ENCODE results near the gene HSD17B11.
A peak's percentile ranks its signal among the peaks of the same experiment; 100 is the strongest.
"Not testable (repeated sequence)": the region's sequence is repeated elsewhere in the genome, so short reads cannot be mapped to it uniquely, and the experiment has no call there.

HSD17B11 gene

GRCh38 chr4:87390891-87391575, at the start of gene HSD17B11:
HSD17B11 (minus strand) TSS chr4:87391188; CDS start chr4:87391070, 118 bp downstream.
- peak; percentile 84 for DNase-seq

GRCh38 chr4:87433342-87433741, 42.4 kb upstream of the HSD17B11 start:
- DNase-seq: no peak

- no peak for DNase-seq
These were observed 39.0 kb upstream of the HSD17B11 start for GRCh38 chr4:87430038-87430437.

- no peak for DNase-seq
These were observed 38.0 kb upstream of the HSD17B11 start for GRCh38 chr4:87428979-87429378.

- no peak for DNase-seq
These were observed 36.5 kb upstream of the HSD17B11 start for GRCh38 chr4:87427518-87427868.

- no peak for DNase-seq
These were observed 36.0 kb upstream of the HSD17B11 start for GRCh38 chr4:87426865-87427517.

GRCh38 chr4:87425711-87426110, 34.7 kb upstream of the HSD17B11 start:
- DNase-seq: no peak

GRCh38 chr4:87424099-87424543, 33.1 kb upstream of the HSD17B11 start:
- DNase-seq: not testable (repeated sequence)

- DNase-seq: no peak
These were observed 32.5 kb upstream of the HSD17B11 start for GRCh38 chr4:87423317-87424098.

GRCh38 chr4:87422104-87423052, 31.4 kb upstream of the HSD17B11 start, which contains the start of gene NUDT9:
NUDT9 (plus strand) TSS chr4:87422573; CDS start chr4:87422906, 333 bp downstream.
- peak; percentile 90 for DNase-seq

GRCh38 chr4:87420276-87420830, 29.4 kb upstream of the HSD17B11 start:
- DNase-seq: no peak

GRCh38 chr4:87419578-87420249, 28.7 kb upstream of the HSD17B11 start:
- DNase-seq: no peak

GRCh38 chr4:87418410-87418809, 27.4 kb upstream of the HSD17B11 start:
- DNase-seq: not testable (repeated sequence)

GRCh38 chr4:87416965-87417364, 26.0 kb upstream of the HSD17B11 start:
- no peak for DNase-seq

GRCh38 chr4:87414816-87415215, 23.8 kb upstream of the HSD17B11 start:
- DNase-seq: no peak

- DNase-seq: no peak
These were observed 19.7 kb upstream of the HSD17B11 start for GRCh38 chr4:87410679-87411078.

GRCh38 chr4:87410157-87410556, 19.2 kb upstream of the HSD17B11 start:
- no peak for DNase-seq

- no peak for DNase-seq
These were observed 18.5 kb upstream of the HSD17B11 start for GRCh38 chr4:87409420-87409939.

GRCh38 chr4:87406902-87407301, 15.9 kb upstream of the HSD17B11 start:
- not testable (repeated sequence) for DNase-seq

- no peak for DNase-seq
These were observed 15.5 kb upstream of the HSD17B11 start for GRCh38 chr4:87406462-87406861.

GRCh38 chr4:87405211-87405820, 14.3 kb upstream of the HSD17B11 start:
- DNase-seq: no peak
